IMR-90 (cell line): ENCODE data around the gene LRRFIP1. TPM values are rescaled to one million over a fixed set of nuclear protein-coding genes. Genes with fewer than 3 reads are reported as not detected.

Source experiments
- ATAC-seq: fragments of 200-7000 bp; cut with Tn5 transposase; 2 replicates; pipeline ENCODE4 v1.9.1; 2020; ENCODE audit warnings: low read depth, mild to moderate bottlenecking, moderate library complexity
- BruUV-seq: library from RNA; stranded (reverse); fragments of 400-500 nt; replicated peaks from 2 replicates; lab custom pipeline; 2021; lab: Mats Ljungman, UMichigan
- CTCF ChIA-PET: fragments of 300-600 bp; formaldehyde crosslinking; extraction: SDS; loops from one replicate; lab custom pipeline; 2021; ENCODE audit warnings: antibody characterized with exemption; lab: Yijun Ruan, JAX
- POLR2A ChIA-PET: fragments of 300-600 bp; sonication (Branson Sonifier 250); formaldehyde crosslinking; loops from one replicate; lab custom pipeline; 2022; ENCODE audit warnings: antibody characterized with exemption; ENCODE audit not compliant: unreplicated experiment; lab: Charles Lee
- DNase-seq: peaks from one replicate; pipeline ENCODE4 v3.0.0; 2013
- H2AFZ ChIP-seq: replicated peaks from 2 replicates; pipeline ENCODE3; 2013; ENCODE audit warnings: low read length, mild to moderate bottlenecking; ENCODE audit not compliant: poor library complexity
- H2AK5ac ChIP-seq: 2 replicates; pipeline ENCODE4 v1.6.1; 2013; ENCODE audit warnings: low read depth, low read length, inconsistent platforms
- H2AK9ac ChIP-seq: replicated peaks from 2 replicates; pipeline ENCODE3; 2013; ENCODE audit warnings: mild to moderate bottlenecking, low read depth, low read length, moderate library complexity; ENCODE audit not compliant: poor library complexity
- H2BK120ac ChIP-seq: 2 replicates; pipeline ENCODE4 v1.6.1; 2013; ENCODE audit warnings: low read depth, low read length, inconsistent platforms
- H2BK15ac ChIP-seq: 3 replicates; pipeline ENCODE4 v1.6.1; 2013; ENCODE audit warnings: low read depth, low read length, inconsistent platforms
- H2BK20ac ChIP-seq: 2 replicates; pipeline ENCODE4 v1.6.1; 2013; ENCODE audit warnings: low read depth, mild to moderate bottlenecking, inconsistent platforms, low read length, moderate library complexity
- H2BK5ac ChIP-seq: 2 replicates; pipeline ENCODE4 v1.6.1; 2013; ENCODE audit warnings: mild to moderate bottlenecking, low read depth, low read length, inconsistent platforms; ENCODE audit not compliant: poor library complexity, severe bottlenecking
- H3K14ac ChIP-seq: replicated peaks from 2 replicates; pipeline ENCODE4 v1.6.1; 2013; ENCODE audit warnings: low read depth, low read length, inconsistent platforms
- H3K18ac ChIP-seq: 2 replicates; pipeline ENCODE4 v1.6.1; 2013; ENCODE audit warnings: low read depth, low read length, control low read depth
- H3K23ac ChIP-seq: 2 replicates; pipeline ENCODE4 v1.6.1; 2013; ENCODE audit warnings: low read depth, low read length, inconsistent platforms
- H3K27ac ChIP-seq: 2 replicates; pipeline ENCODE4 v1.5.1; 2013; ENCODE audit warnings: mild to moderate bottlenecking, control low read depth, low read length; ENCODE audit not compliant: insufficient read depth
- H3K27me3 ChIP-seq: 2 replicates; pipeline ENCODE4 v1.6.1; 2013; ENCODE audit warnings: low read length; ENCODE audit not compliant: control insufficient read depth, insufficient read depth
- H3K36me3 ChIP-seq: 2 replicates; pipeline ENCODE4 v1.6.1; 2013; ENCODE audit warnings: low read length, mixed read lengths; ENCODE audit not compliant: control insufficient read depth, insufficient read depth
- H3K4ac ChIP-seq: 2 replicates; pipeline ENCODE4 v1.6.1; 2013; ENCODE audit warnings: low read depth, low read length, inconsistent platforms
- H3K4me1 ChIP-seq: 2 replicates; pipeline ENCODE4 v1.6.1; 2013; ENCODE audit warnings: low read length, mixed read lengths; ENCODE audit not compliant: control insufficient read depth, insufficient read depth
- H3K4me2 ChIP-seq: 2 replicates; pipeline ENCODE4 v1.6.1; 2013; ENCODE audit warnings: low read depth, mild to moderate bottlenecking, control low read depth, low read length, moderate library complexity
- H3K4me3 ChIP-seq: 2 replicates; pipeline ENCODE4 v1.5.1; 2013; ENCODE audit warnings: low read depth, mild to moderate bottlenecking, control low read depth, low read length, moderate library complexity; ENCODE audit not compliant: insufficient read depth
- H3K56ac ChIP-seq: 2 replicates; pipeline ENCODE4 v1.6.1; 2013; ENCODE audit warnings: low read length, inconsistent platforms; ENCODE audit not compliant: insufficient read depth; ENCODE audit errors: extremely low read depth
- H3K79me1 ChIP-seq, 2 experiments: 2 replicates each; pipeline ENCODE4 v1.6.1; 2013; ENCODE audit warnings: low read length in 2 of 2, inconsistent platforms in 1 of 2, low read depth in 1 of 2
- H3K9ac ChIP-seq: 2 replicates; pipeline ENCODE4 v1.6.1; 2013; ENCODE audit warnings: low read depth, low read length, control low read depth
- H3K9me1 ChIP-seq: 2 replicates; pipeline ENCODE4 v1.6.1; 2013; ENCODE audit warnings: low read length, inconsistent platforms; ENCODE audit not compliant: insufficient read depth
- H3K9me3 ChIP-seq: 2 replicates; pipeline ENCODE4 v1.6.1; 2013; ENCODE audit warnings: low read length; ENCODE audit not compliant: control insufficient read depth, insufficient read depth
- H4K20me1 ChIP-seq: 2 replicates; pipeline ENCODE4 v1.6.1; 2013; ENCODE audit warnings: low read length, inconsistent platforms; ENCODE audit not compliant: insufficient read depth
- H4K5ac ChIP-seq: 2 replicates; pipeline ENCODE4 v1.6.1; 2013; ENCODE audit warnings: mild to moderate bottlenecking, low read depth, low read length, control low read depth
- H4K8ac ChIP-seq, 2 experiments: 2 replicates each; pipeline ENCODE4 v1.6.1; 2013; ENCODE audit warnings: low read depth in 2 of 2, low read length in 2 of 2, control low read depth in 1 of 2, inconsistent platforms in 1 of 2
- H4K91ac ChIP-seq: 2 replicates; pipeline ENCODE4 v1.6.1; 2013; ENCODE audit warnings: low read depth, low read length, inconsistent platforms; ENCODE audit not compliant: insufficient read depth
- BHLHE40 ChIP-seq: fragments of 150-350 bp; IDR thresholded peaks from 2 replicates; pipeline ENCODE4 v1.6.1; 2016; ENCODE audit warnings: mild to moderate bottlenecking, low read depth, low read length
- FOS ChIP-seq: fragments of 150-350 bp; IDR thresholded peaks from 2 replicates; pipeline ENCODE4 v1.6.1; 2016; ENCODE audit warnings: low read depth, low read length
- RAD21 ChIP-seq: IDR thresholded peaks from 2 replicates; pipeline ENCODE4 v1.6.1; 2012; ENCODE audit warnings: low read length, improper control_type of control experiment
- WGBS, 2 experiments: methylation state at CpG; one replicate each; pipeline versions ENCODE4 v1.1.5 to v1.1.7; 2013; ENCODE audit warnings: missing lambda C conversion rate in 2 of 2; ENCODE audit not compliant: insufficient read length in 1 of 2; ENCODE audit errors: extremely low coverage in 2 of 2; 5-methylcytosine and 5-hydroxymethylcytosine counted together
- dilution Hi-C: fragments of 300-500 bp; cut with HindIII; formaldehyde crosslinking; loops from one replicate; pipeline ENCODE4 v1.14.3; 2018; ENCODE audit warnings: low sequenced_read_pairs; ENCODE audit not compliant: unreplicated experiment
- in situ Hi-C: fragments of 300-500 bp; cut with MboI; formaldehyde crosslinking; loops from 3 replicates; pipeline ENCODE4 v1.14.3; 2019; ENCODE audit warnings: low sequenced_read_pairs, inconsistent platforms, mixed read lengths
- intact Hi-C: fragments of 100-400 bp; cut with micrococcal nuclease; formaldehyde crosslinking; loops from 2 replicates; pipeline ENCODE4 v1.10.0; 2022
- polyA plus RNA-seq, 3 experiments: library from polyadenylated mRNA; depleted of rRNA; stranded (reverse); fragments of >200 nt; gene quantifications; 2 replicates each; pipeline ENCODE4 v1.2.3, GENCODE V29; 2012; ENCODE audit warnings: low replicate concordance in 1 of 3
- total RNA-seq: library from RNA; depleted of rRNA; stranded (reverse); fragments of >200 nt; gene quantifications from 2 replicates; pipeline ENCODE4 v1.2.3, GENCODE V29; 2012

Gene LRRFIP1
- total and polyA plus RNA-seq, 2 of the 4 experiments (the other 2 are of a cell fraction), result 52.2 to 54.4 TPM

- peak overlapping the region; percentile 76 for H3K23ac ChIP-seq
- H3K9ac ChIP-seq, result peak overlapping the region; percentile 19; the same call in 1 of the 2 replicates
- peak overlapping the region; percentile 78 for H3K27ac ChIP-seq
- H3K4ac ChIP-seq, result peak overlapping the region; percentile 90
- peak overlapping the region; percentile 84 for H3K18ac ChIP-seq
- H3K14ac ChIP-seq, result peak overlapping the region; percentile 79
- ATAC-seq (peak; percentile 59), DNase-seq (peak; percentile 85)
- dilution Hi-C loops, result no loop called here
- H4K8ac ChIP-seq, result peak overlapping the region; percentile 67 to 91
- H2AFZ ChIP-seq, result peak overlapping the region; percentile 87
- peak overlapping the region; percentile 24; the same call in 1 of the 2 replicates for H3K4me2 ChIP-seq
- CTCF ChIA-PET, result interaction anchor here (0.7 to 1.4 kb wide), 3 partner anchors 15 to 203 kb away, joined by 3 to 7 read pairs (median 3); partner anchors contain the start of gene COL6A3
- H2BK5ac ChIP-seq, result peak overlapping the region; percentile 96
- peak overlapping the region; percentile 57; the same call in 1 of the 2 replicates for H3K56ac ChIP-seq
- peak overlapping the region; percentile 68 for H4K5ac ChIP-seq
- peaks cover 30% of the 10 kb centered on the region for H3K4me1 ChIP-seq
- WGBS, 2 experiments, result no CpG with 5 or more reads among the region's 15 CpGs
- H2BK120ac ChIP-seq, result peak overlapping the region; percentile 88
- peak overlapping the region; percentile 97 for H2BK20ac ChIP-seq
- peak overlapping the region; percentile 89 for H2BK15ac ChIP-seq
- H4K20me1 ChIP-seq, result no peaks in the 10 kb centered on the region
- no peak overlapping the region for H3K4me3 ChIP-seq
- H2AK9ac ChIP-seq, result peak overlapping the region; percentile 29
- peak overlapping the region; percentile 83 for H4K91ac ChIP-seq
- TF ChIP-seq RAD21, result no peak
- TF ChIP-seq FOS, result peak; percentile 23; the same call in 1 of the 2 replicates
- no peak for TF ChIP-seq BHLHE40
- H3K36me3 ChIP-seq, result no peaks in the 10 kb centered on the region
- peaks cover 0 to 14% of the 10 kb centered on the region in 2 experiments; a peak in 2 of 4 replicates for H3K79me1 ChIP-seq
- POLR2A ChIA-PET, result no interaction called here
- intact Hi-C loops, result no loop called here
- in situ Hi-C loops, result no loop called here
- peaks cover 34% of the 10 kb centered on the region for H3K9me1 ChIP-seq
- H3K27me3 ChIP-seq, result no peaks in the 10 kb centered on the region
- BruUV-seq, result no TSS peak
- no peaks in the 10 kb centered on the region for H3K9me3 ChIP-seq
- peak overlapping the region; percentile 97 for H2AK5ac ChIP-seq
Observed at GRCh38 chr2:237616734-237617586, 10.4 kb upstream of the LRRFIP1 start.
